GM23338 (cell line): ENCODE results near the gene CABP2. TPM values are rescaled to one million over a fixed set of nuclear protein-coding genes. Genes with fewer than 3 reads are reported as not detected.

ENCODE experiments used
- ATAC-seq: fragments of 200-7000 bp; cut with Tn5 transposase; 3 replicates; pipeline ENCODE4 v1.9.1; 2020
- DNase-seq: peaks from one replicate; pipeline ENCODE4 v3.0.0-alpha.2; 2015; ENCODE audit warnings: low spot score
- H2AFZ ChIP-seq: fragments of 200-600 bp; sonication (generic); 2 replicates; pipeline ENCODE4 v1.8.0; 2016; ENCODE audit warnings: antibody characterized with exemption, mild to moderate bottlenecking, moderate library complexity
- H3F3A ChIP-seq: fragments of 200-600 bp; sonication (generic); replicated peaks from 2 replicates; pipeline ENCODE4 v1.8.0; 2017; ENCODE audit warnings: antibody characterized with exemption, mixed run types, low read depth
- H3K27ac ChIP-seq: fragments of 200-600 bp; sonication (generic); 2 replicates; pipeline ENCODE4 v1.6.1; 2016; ENCODE audit warnings: low read depth
- H3K27me3 ChIP-seq: fragments of 200-600 bp; sonication (generic); 2 replicates; pipeline ENCODE4 v1.8.0; 2016; ENCODE audit warnings: mild to moderate bottlenecking, mixed run types, moderate library complexity; ENCODE audit not compliant: insufficient read depth
- H3K36me3 ChIP-seq: fragments of 200-600 bp; sonication (generic); 2 replicates; pipeline ENCODE4 v1.8.0; 2016; ENCODE audit warnings: mild to moderate bottlenecking; ENCODE audit not compliant: insufficient read depth
- H3K4me1 ChIP-seq: fragments of 200-600 bp; sonication (generic); 2 replicates; pipeline ENCODE4 v1.8.0; 2016; ENCODE audit warnings: mild to moderate bottlenecking, moderate library complexity; ENCODE audit not compliant: insufficient read depth
- H3K4me2 ChIP-seq: fragments of 200-600 bp; sonication (generic); 2 replicates; pipeline ENCODE4 v1.7.1; 2017; ENCODE audit warnings: mixed run types
- H3K4me3 ChIP-seq: fragments of 200-600 bp; sonication (generic); 2 replicates; pipeline ENCODE4 v1.6.1; 2016; ENCODE audit warnings: mixed run types
- H3K79me2 ChIP-seq: fragments of 200-600 bp; sonication (generic); replicated peaks from 2 replicates; pipeline ENCODE4 v1.8.0; 2017; ENCODE audit warnings: mild to moderate bottlenecking; ENCODE audit not compliant: insufficient read depth
- H3K9me2 ChIP-seq: fragments of 200-600 bp; sonication (generic); 2 replicates; pipeline ENCODE4 v1.8.0; 2017; ENCODE audit not compliant: insufficient read depth
- H4K20me1 ChIP-seq: fragments of 200-600 bp; sonication (generic); replicated peaks from 2 replicates; pipeline ENCODE4 v1.8.0; 2017; ENCODE audit warnings: mild to moderate bottlenecking; ENCODE audit not compliant: insufficient read depth
- H3K27ac Mint-ChIP-seq: 2 replicates; pipeline ENCODE4 v1.8.0; 2020; ENCODE audit warnings: inconsistent platforms, mild to moderate bottlenecking, moderate library complexity, mixed read lengths
- H3K27me3 Mint-ChIP-seq: 3 replicates; pipeline ENCODE4 v1.8.0; 2022; ENCODE audit warnings: low read depth, mild to moderate bottlenecking, moderate library complexity, mixed read lengths, inconsistent platforms; ENCODE audit not compliant: insufficient read depth, poor library complexity
- H3K36me3 Mint-ChIP-seq: 3 replicates; pipeline ENCODE4 v1.8.0; 2021; ENCODE audit warnings: low read depth, mild to moderate bottlenecking, inconsistent platforms, moderate library complexity, mixed read lengths
- H3K4me1 Mint-ChIP-seq: 3 replicates; pipeline ENCODE4 v1.8.0; 2020; ENCODE audit warnings: mild to moderate bottlenecking, inconsistent platforms, mixed read lengths
- H3K4me3 Mint-ChIP-seq: 3 replicates; pipeline ENCODE4 v1.8.0; 2021; ENCODE audit warnings: moderate library complexity, mild to moderate bottlenecking, inconsistent platforms, mixed read lengths
- H3K9me3 Mint-ChIP-seq: 3 replicates; pipeline ENCODE4 v1.8.0; 2020; ENCODE audit warnings: moderate library complexity, mild to moderate bottlenecking, inconsistent platforms, mixed read lengths
- CREB1 ChIP-seq: fragments of 250-450 bp; sonication (Bioruptor Pico); IDR thresholded peaks from 2 replicates; pipeline ENCODE4 v1.5.0; 2020; ENCODE audit warnings: low read depth, mild to moderate bottlenecking, moderate library complexity
- EZH2 ChIP-seq: fragments of 200-600 bp; sonication (generic); IDR thresholded peaks from one replicate; pipeline ENCODE4 v1.8.0; 2017; ENCODE audit warnings: antibody characterized with exemption, mild to moderate bottlenecking, low read depth; ENCODE audit not compliant: unreplicated experiment
- EZH2phosphoT487 ChIP-seq: fragments of 200-600 bp; sonication (generic); IDR thresholded peaks from one replicate; pipeline ENCODE4 v1.8.1; 2018; ENCODE audit warnings: antibody characterized with exemption; ENCODE audit not compliant: unreplicated experiment
- JUNB ChIP-seq: IDR thresholded peaks from one replicate; pipeline ENCODE4 v1.6.1; 2016; ENCODE audit warnings: antibody characterized with exemption; ENCODE audit not compliant: unreplicated experiment
- NANOG ChIP-seq: IDR thresholded peaks from 2 replicates; pipeline ENCODE4 v1.6.1; 2016; ENCODE audit warnings: antibody characterized with exemption, borderline replicate concordance
- POLR2AphosphoS5 ChIP-seq: IDR thresholded peaks from 2 replicates; pipeline ENCODE4 v1.6.1; 2016; ENCODE audit warnings: antibody characterized with exemption, low read depth
- STAT1 ChIP-seq: IDR thresholded peaks from one replicate; pipeline ENCODE4 v1.6.1; 2016; ENCODE audit warnings: antibody characterized with exemption; ENCODE audit not compliant: unreplicated experiment
- ZNF114 ChIP-seq: fragments of 250-450 bp; sonication (Bioruptor Pico); IDR thresholded peaks from 2 replicates; pipeline ENCODE4 v1.5.0; 2020; ENCODE audit warnings: mild to moderate bottlenecking, moderate library complexity
- polyA plus RNA-seq: library from polyadenylated mRNA; unstranded; fragments of >200 nt; fragmentation: Nextera tagmentation; extraction: Ambion mirVana; gene quantifications from 2 replicates; pipeline ENCODE4 v1.2.1, GENCODE V29; 2016
- total RNA-seq: library from RNA; depleted of rRNA; stranded (reverse); fragments of >200 nt; shearing (Covaris generic); gene quantifications from 2 replicates; pipeline ENCODE4 v1.2.3, GENCODE V29; 2014
- TF ChIP-seq, protein P1 (sequence below): IDR thresholded peaks from one replicate; pipeline ENCODE4 v1.6.1; 2018; ENCODE audit warnings: antibody characterized with exemption; ENCODE audit not compliant: unreplicated experiment
- TF ChIP-seq, protein P2 (sequence below): IDR thresholded peaks from 2 replicates; pipeline ENCODE4 v1.6.1; 2016; ENCODE audit warnings: antibody characterized with exemption
- TF ChIP-seq, protein P3 (sequence below): fragments of 250-450 bp; sonication (Bioruptor Pico); IDR thresholded peaks from 2 replicates; pipeline ENCODE4 v1.5.0; 2020; ENCODE audit warnings: mild to moderate bottlenecking, moderate library complexity

The CABP2 gene
- total and polyA plus RNA-seq, 2 experiments from 2014 or later: not detected

DNA sequence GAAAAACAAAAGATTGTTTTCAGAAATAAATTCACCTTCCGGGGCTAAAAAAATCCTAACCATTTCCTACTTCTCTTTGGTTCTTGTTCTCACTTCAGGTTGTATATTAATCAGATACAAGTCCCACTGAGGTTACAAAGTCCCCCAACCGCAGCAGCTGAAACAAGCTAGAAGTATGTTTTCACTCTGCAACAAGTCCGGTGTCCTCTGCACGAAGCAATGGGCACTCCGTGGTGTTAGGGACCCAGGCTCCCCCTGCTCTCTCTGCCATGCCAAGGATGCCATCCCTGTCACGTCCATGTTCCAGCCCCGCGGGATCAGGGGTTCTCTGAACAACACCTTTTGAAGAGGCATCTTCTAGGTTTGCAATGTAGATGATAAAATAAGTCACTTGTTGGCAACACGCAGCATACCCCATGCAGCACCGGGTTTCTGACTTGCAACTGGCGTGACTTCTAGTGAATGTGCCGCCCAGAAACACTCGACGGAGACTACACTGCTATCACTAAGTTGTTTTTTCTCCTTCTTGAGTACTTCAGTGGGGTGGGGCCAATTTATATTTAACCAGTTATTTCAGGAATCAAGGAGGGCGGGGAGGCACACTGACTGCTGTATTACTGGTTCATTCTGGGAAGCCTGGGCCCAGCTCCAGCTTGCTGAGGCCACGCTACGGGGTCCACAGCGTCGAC, 35.0 kb upstream of the CABP2 start:
- Histone ChIP-seq H3K27me3 (no peaks in the 10 kb centered on the region), H3K79me2 (no peaks in the 10 kb centered on the region), H3K4me3 (no peak overlapping the region), H3K4me2 (no peak overlapping the region), H3K4me1 (peaks cover 6% of the 10 kb centered on the region; the same call in 1 of the 2 replicates), H3F3A (no peaks in the 10 kb centered on the region), H3K36me3 (no peaks in the 10 kb centered on the region), H3K9me2 (no peaks in the 10 kb centered on the region), H2AFZ (no peak overlapping the region), H4K20me1 (no peaks in the 10 kb centered on the region), H3K27ac (no peak overlapping the region)
- no peak for TF ChIP-seq JUNB
- no peak for DNase-seq
- Mint-ChIP-seq H3K27ac (no peak overlapping the region), H3K4me1 (peaks cover 6% of the 10 kb centered on the region), H3K4me3 (no peak overlapping the region), H3K9me3 (no peaks in the 10 kb centered on the region; the same call in 1 of the 3 replicates), H3K36me3 (no peaks in the 10 kb centered on the region), H3K27me3 (peaks cover 4% of the 10 kb centered on the region)
- ATAC-seq: no peak

DNA sequence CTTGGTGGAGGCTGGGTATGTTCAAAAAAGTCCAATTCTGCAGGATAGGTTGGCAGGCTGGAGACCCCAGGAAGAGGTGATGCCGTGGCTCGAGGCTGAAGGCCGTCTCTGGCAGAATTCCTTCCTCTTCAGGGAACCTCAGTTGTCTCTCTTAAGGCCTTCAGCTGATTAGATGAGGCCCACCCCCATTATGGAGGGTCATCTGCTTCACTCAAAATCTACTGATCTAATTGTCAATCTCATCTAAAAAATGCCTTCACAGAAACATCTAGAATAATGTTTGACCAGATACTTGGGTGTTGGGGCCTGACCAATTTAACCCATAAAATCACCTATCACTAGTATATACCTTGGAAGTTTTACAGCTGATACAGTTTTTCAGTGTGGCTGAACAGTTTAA, 33.0 kb upstream of the CABP2 start:
- Histone ChIP-seq H3K36me3 (no peaks in the 10 kb centered on the region), H3K27me3 (no peaks in the 10 kb centered on the region), H3K9me2 (no peaks in the 10 kb centered on the region), H4K20me1 (no peaks in the 10 kb centered on the region), H3K79me2 (no peaks in the 10 kb centered on the region), H2AFZ (no peak overlapping the region), H3K4me2 (no peak overlapping the region), H3K27ac (no peak overlapping the region), H3F3A (no peaks in the 10 kb centered on the region), H3K4me1 (no peaks in the 10 kb centered on the region), H3K4me3 (no peak overlapping the region)
- ATAC-seq (no peak), DNase-seq (no peak)
- Mint-ChIP-seq H3K4me3 (no peak overlapping the region), H3K27ac (no peak overlapping the region), H3K9me3 (peaks cover 16% of the 10 kb centered on the region), H3K4me1 (no peaks in the 10 kb centered on the region), H3K36me3 (0 out of 3 replicates have a peak, but pooled peaks cover 5% of the 10 kb centered on the region), H3K27me3 (peaks cover 1% of the 10 kb centered on the region)
- TF ChIP-seq JUNB (no peak), NANOG (no peak), POLR2AphosphoS5 (no peak), EZH2phosphoT487 (no peak), ZNF114 (CRISPR knock-in tag) (no peak), EZH2 (no peak), STAT1 (no peak), CREB1 (CRISPR knock-in tag) (no peak)
- TF ChIP-seq, protein P1, sequence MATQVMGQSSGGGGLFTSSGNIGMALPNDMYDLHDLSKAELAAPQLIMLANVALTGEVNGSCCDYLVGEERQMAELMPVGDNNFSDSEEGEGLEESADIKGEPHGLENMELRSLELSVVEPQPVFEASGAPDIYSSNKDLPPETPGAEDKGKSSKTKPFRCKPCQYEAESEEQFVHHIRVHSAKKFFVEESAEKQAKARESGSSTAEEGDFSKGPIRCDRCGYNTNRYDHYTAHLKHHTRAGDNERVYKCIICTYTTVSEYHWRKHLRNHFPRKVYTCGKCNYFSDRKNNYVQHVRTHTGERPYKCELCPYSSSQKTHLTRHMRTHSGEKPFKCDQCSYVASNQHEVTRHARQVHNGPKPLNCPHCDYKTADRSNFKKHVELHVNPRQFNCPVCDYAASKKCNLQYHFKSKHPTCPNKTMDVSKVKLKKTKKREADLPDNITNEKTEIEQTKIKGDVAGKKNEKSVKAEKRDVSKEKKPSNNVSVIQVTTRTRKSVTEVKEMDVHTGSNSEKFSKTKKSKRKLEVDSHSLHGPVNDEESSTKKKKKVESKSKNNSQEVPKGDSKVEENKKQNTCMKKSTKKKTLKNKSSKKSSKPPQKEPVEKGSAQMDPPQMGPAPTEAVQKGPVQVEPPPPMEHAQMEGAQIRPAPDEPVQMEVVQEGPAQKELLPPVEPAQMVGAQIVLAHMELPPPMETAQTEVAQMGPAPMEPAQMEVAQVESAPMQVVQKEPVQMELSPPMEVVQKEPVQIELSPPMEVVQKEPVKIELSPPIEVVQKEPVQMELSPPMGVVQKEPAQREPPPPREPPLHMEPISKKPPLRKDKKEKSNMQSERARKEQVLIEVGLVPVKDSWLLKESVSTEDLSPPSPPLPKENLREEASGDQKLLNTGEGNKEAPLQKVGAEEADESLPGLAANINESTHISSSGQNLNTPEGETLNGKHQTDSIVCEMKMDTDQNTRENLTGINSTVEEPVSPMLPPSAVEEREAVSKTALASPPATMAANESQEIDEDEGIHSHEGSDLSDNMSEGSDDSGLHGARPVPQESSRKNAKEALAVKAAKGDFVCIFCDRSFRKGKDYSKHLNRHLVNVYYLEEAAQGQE: no peak
- TF ChIP-seq, protein P2, sequence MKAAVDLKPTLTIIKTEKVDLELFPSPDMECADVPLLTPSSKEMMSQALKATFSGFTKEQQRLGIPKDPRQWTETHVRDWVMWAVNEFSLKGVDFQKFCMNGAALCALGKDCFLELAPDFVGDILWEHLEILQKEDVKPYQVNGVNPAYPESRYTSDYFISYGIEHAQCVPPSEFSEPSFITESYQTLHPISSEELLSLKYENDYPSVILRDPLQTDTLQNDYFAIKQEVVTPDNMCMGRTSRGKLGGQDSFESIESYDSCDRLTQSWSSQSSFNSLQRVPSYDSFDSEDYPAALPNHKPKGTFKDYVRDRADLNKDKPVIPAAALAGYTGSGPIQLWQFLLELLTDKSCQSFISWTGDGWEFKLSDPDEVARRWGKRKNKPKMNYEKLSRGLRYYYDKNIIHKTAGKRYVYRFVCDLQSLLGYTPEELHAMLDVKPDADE: no peak
- TF ChIP-seq, protein P3, sequence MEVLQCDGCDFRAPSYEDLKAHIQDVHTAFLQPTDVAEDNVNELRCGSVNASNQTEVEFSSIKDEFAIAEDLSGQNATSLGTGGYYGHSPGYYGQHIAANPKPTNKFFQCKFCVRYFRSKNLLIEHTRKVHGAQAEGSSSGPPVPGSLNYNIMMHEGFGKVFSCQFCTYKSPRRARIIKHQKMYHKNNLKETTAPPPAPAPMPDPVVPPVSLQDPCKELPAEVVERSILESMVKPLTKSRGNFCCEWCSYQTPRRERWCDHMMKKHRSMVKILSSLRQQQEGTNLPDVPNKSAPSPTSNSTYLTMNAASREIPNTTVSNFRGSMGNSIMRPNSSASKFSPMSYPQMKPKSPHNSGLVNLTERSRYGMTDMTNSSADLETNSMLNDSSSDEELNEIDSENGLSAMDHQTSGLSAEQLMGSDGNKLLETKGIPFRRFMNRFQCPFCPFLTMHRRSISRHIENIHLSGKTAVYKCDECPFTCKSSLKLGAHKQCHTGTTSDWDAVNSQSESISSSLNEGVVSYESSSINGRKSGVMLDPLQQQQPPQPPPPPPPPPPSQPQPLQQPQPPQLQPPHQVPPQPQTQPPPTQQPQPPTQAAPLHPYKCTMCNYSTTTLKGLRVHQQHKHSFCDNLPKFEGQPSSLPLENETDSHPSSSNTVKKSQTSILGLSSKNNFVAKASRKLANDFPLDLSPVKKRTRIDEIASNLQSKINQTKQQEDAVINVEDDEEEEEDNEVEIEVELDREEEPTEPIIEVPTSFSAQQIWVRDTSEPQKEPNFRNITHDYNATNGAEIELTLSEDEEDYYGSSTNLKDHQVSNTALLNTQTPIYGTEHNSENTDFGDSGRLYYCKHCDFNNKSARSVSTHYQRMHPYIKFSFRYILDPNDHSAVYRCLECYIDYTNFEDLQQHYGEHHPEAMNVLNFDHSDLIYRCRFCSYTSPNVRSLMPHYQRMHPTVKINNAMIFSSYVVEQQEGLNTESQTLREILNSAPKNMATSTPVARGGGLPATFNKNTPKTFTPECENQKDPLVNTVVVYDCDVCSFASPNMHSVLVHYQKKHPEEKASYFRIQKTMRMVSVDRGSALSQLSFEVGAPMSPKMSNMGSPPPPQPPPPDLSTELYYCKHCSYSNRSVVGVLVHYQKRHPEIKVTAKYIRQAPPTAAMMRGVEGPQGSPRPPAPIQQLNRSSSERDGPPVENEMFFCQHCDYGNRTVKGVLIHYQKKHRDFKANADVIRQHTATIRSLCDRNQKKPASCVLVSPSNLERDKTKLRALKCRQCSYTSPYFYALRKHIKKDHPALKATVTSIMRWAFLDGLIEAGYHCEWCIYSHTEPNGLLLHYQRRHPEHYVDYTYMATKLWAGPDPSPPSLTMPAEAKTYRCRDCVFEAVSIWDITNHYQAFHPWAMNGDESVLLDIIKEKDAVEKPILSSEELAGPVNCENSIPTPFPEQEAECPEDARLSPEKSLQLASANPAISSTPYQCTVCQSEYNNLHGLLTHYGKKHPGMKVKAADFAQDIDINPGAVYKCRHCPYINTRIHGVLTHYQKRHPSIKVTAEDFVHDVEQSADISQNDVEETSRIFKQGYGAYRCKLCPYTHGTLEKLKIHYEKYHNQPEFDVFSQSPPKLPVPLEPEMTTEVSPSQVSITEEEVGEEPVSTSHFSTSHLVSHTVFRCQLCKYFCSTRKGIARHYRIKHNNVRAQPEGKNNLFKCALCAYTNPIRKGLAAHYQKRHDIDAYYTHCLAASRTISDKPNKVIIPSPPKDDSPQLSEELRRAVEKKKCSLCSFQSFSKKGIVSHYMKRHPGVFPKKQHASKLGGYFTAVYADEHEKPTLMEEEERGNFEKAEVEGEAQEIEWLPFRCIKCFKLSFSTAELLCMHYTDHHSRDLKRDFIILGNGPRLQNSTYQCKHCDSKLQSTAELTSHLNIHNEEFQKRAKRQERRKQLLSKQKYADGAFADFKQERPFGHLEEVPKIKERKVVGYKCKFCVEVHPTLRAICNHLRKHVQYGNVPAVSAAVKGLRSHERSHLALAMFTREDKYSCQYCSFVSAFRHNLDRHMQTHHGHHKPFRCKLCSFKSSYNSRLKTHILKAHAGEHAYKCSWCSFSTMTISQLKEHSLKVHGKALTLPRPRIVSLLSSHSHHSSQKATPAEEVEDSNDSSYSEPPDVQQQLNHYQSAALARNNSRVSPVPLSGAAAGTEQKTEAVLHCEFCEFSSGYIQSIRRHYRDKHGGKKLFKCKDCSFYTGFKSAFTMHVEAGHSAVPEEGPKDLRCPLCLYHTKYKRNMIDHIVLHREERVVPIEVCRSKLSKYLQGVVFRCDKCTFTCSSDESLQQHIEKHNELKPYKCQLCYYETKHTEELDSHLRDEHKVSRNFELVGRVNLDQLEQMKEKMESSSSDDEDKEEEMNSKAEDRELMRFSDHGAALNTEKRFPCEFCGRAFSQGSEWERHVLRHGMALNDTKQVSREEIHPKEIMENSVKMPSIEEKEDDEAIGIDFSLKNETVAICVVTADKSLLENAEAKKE: no peak
